GM11168 (cell line): ENCODE data around the gene MLXIPL.

Experiments used
- in situ Hi-C: fragments of 300-500 bp; cut with MboI; formaldehyde crosslinking; loops from one replicate; pipeline ENCODE4 v1.12.0; 2022; ENCODE audit warnings: low sequenced_read_pairs; ENCODE audit not compliant: unreplicated experiment

The MLXIPL gene

GRCh38 chr7:73617520-73617919, 6.8 kb downstream of the MLXIPL start:
- in situ Hi-C loops = loop anchor here (25.0 kb wide), 1 partner anchor 245 kb away; the partner anchor contains the start of gene TMEM270

GRCh38 chr7:73615886-73616285, 8.4 kb downstream of the MLXIPL start:
- in situ Hi-C loops = loop anchor here (25.0 kb wide), 1 partner anchor 246 kb away; the partner anchor contains the start of gene TMEM270

GRCh38 chr7:73614937-73615336, 9.4 kb downstream of the MLXIPL start:
- in situ Hi-C loops = loop anchor here (25.0 kb wide), 1 partner anchor 247 kb away; the partner anchor contains the start of gene TMEM270

GRCh38 chr7:73613954-73614735, 10.2 kb downstream of the MLXIPL start:
- in situ Hi-C loops = loop anchor here (25.0 kb wide), 1 partner anchor 248 kb away; the partner anchor contains the start of gene TMEM270

- in situ Hi-C loops = loop anchor here (25.0 kb wide), 1 partner anchor 250 kb away; the partner anchor contains the start of gene TMEM270
Observed at GRCh38 chr7:73612598-73613269, 11.6 kb downstream of the MLXIPL start.

- in situ Hi-C loops = loop anchor here (25.0 kb wide), 1 partner anchor 251 kb away; the partner anchor contains the start of gene TMEM270
Observed at GRCh38 chr7:73611017-73611555, 13.2 kb downstream of the MLXIPL start.

- in situ Hi-C loops = loop anchor here (25.0 kb wide), 1 partner anchor 252 kb away; the partner anchor contains the start of gene TMEM270
Observed at GRCh38 chr7:73610105-73610504, 14.2 kb downstream of the MLXIPL start.

GRCh38 chr7:73607692-73607983, 16.7 kb downstream of the MLXIPL start:
- in situ Hi-C loops = loop anchor here (5.0 to 25.0 kb wide), 2 partner anchors 120 to 255 kb away; partner anchors contain the start of gene TMEM270

GRCh38 chr7:73606801-73607691, 17.3 kb downstream of the MLXIPL start:
- in situ Hi-C loops = loop anchor here (5.0 to 25.0 kb wide), 2 partner anchors 120 to 255 kb away; partner anchors contain the start of gene TMEM270

GRCh38 chr7:73605601-73606220, 18.6 kb downstream of the MLXIPL start:
- in situ Hi-C loops = loop anchor here (5.0 to 25.0 kb wide), 2 partner anchors 122 to 257 kb away; partner anchors contain the start of gene TMEM270

GRCh38 chr7:73602721-73603651, 21.3 kb downstream of the MLXIPL start:
- in situ Hi-C loops = loop anchor here (25.0 kb wide), 1 partner anchor 259 kb away; the partner anchor contains the start of gene TMEM270

- in situ Hi-C loops = loop anchor here (25.0 kb wide), 1 partner anchor 262 kb away; the partner anchor contains the start of gene TMEM270
Observed at GRCh38 chr7:73599916-73600315, 24.4 kb downstream of the MLXIPL start.

GRCh38 chr7:73599151-73599882, 25.0 kb downstream of the MLXIPL start:
- in situ Hi-C loops = no loop called here

GRCh38 chr7:73597978-73598782, 26.1 kb downstream of the MLXIPL start:
- in situ Hi-C loops = no loop called here

GRCh38 chr7:73596191-73597065, 27.9 kb downstream of the MLXIPL start:
- in situ Hi-C loops = no loop called here

GRCh38 chr7:73595358-73595757, 29.0 kb downstream of the MLXIPL start:
- in situ Hi-C loops = no loop called here
